HG03439 (cell line): ENCODE measurements around the gene MUC5B.
"Not testable (repeated sequence)": the region's sequence is repeated elsewhere in the genome, so short reads cannot be mapped to it uniquely, and the experiment has no call there.

Experiments used
- ATAC-seq: cut with Tn5 transposase; IDR thresholded peaks from one replicate; pipeline ENCODE4 v1.9.1; 2021; ENCODE audit warnings: mild to moderate bottlenecking, moderate library complexity; ENCODE audit not compliant: unreplicated experiment

Gene MUC5B

GRCh38 chr11:1191786-1192470 is 30.9 kb upstream of the MUC5B start:
- not testable (repeated sequence) for ATAC-seq

GRCh38 chr11:1192741-1193325 is 30.0 kb upstream of the MUC5B start:
- ATAC-seq = no peak

GRCh38 chr11:1193326-1194230 is 29.3 kb upstream of the MUC5B start:
- no peak for ATAC-seq

GRCh38 chr11:1194231-1194976 is 28.5 kb upstream of the MUC5B start:
- no peak for ATAC-seq

- no peak for ATAC-seq
These were observed 27.7 kb upstream of the MUC5B start for GRCh38 chr11:1194977-1195681.

- ATAC-seq = no peak
These were observed 27.0 kb upstream of the MUC5B start for GRCh38 chr11:1195682-1196515.

GRCh38 chr11:1196516-1197391 is 26.1 kb upstream of the MUC5B start:
- no peak for ATAC-seq

GRCh38 chr11:1197431-1197885 is 25.4 kb upstream of the MUC5B start:
- ATAC-seq = no peak

GRCh38 chr11:1197886-1198560 is 24.8 kb upstream of the MUC5B start:
- ATAC-seq = no peak

- no peak for ATAC-seq
These were observed 24.2 kb upstream of the MUC5B start for GRCh38 chr11:1198561-1199240.

- no peak for ATAC-seq
These were observed 23.6 kb upstream of the MUC5B start for GRCh38 chr11:1199241-1199750.

GRCh38 chr11:1199751-1200610 is 22.9 kb upstream of the MUC5B start:
- ATAC-seq = no peak

- ATAC-seq = no peak
These were observed 22.2 kb upstream of the MUC5B start for GRCh38 chr11:1200611-1201191.

GRCh38 chr11:1201395-1202153 is 21.3 kb upstream of the MUC5B start:
- no peak for ATAC-seq

GRCh38 chr11:1202154-1202775 is 20.6 kb upstream of the MUC5B start:
- no peak for ATAC-seq
